ENCODE measurements around the gene SLC25A1. TPM values are rescaled to one million over a fixed set of nuclear protein-coding genes. Genes with fewer than 3 reads are reported as not detected.

SLC25A1 gene
- total and polyA plus RNA-seq, 2 donors from 2014 or later: 62.6 to 128 TPM

DNA sequence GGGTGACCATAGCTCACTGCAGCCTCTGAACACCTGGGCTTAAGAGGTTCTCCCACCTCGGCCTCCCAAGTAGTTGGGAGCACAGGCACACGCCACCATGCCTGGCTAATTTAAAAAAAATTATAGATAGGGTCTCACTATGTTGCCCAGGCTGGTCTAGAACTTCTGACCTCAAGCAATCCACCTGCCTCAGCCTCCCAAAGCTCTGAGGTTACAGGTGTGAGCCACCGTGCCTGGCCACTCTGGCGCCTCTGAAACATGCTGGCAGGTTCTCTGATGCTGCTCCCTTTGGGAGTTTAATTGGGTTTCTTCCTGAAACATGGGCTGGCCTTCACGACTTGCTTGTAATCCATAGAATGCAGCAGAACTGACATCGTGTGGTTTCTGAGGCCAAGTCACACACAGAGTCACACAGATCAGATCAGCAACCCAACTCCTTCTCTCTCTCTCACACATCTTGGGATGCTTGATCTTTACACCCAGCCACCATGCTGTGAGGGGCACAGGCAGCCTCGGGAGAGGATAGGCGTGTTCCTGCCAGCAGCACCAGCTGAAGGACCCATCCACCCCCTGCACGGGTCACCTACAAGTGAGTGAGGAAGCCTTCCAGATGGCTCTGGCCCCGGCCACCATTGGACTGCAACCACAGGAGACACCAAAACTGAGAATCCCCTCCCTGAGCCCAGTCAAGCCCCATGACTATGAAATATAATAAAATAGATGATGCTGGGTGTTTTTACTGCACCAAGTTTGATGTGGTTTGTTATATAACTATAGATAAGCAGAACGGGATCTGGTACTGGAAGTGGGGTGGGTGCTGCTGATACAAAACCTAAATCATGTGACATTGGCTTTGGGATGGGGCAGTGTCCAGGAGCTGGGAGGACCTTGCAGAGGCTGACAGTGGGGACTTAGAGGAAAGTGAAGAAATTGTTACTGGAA lies 25.3 kb downstream of the SLC25A1 start:
- H3K4me1 ChIP-seq (ENCODE audit: control insufficient read depth in 2 of 3, insufficient read depth in 2 of 3, low read depth in 1 of 3, low read length in 3 of 3): no peaks in the 10 kb centered on the region
- no peak overlapping the region for H3K27ac ChIP-seq (ENCODE audit: low read depth in 2 of 2, low read length in 2 of 2)
- no peaks in the 10 kb centered on the region for H3K36me3 ChIP-seq (ENCODE audit: control insufficient read depth in 2 of 3, insufficient read depth in 3 of 3, low read length in 3 of 3)
- DNase-seq (no peak), FAIRE-seq (no peak)
- H3K9me3 ChIP-seq (ENCODE audit: control insufficient read depth in 2 of 3, insufficient read depth in 1 of 3, low read length in 3 of 3): no peaks in the 10 kb centered on the region
- no peak overlapping the region for H3K9ac ChIP-seq (ENCODE audit: low read length in 3 of 3)
- H3K4me3 ChIP-seq (ENCODE audit: low read length in 3 of 3): no peak overlapping the region
- H3K27me3 ChIP-seq (ENCODE audit: control insufficient read depth, insufficient read depth, low read length): peaks cover 21% of the 10 kb centered on the region
- TF ChIP-seq, protein P1, sequence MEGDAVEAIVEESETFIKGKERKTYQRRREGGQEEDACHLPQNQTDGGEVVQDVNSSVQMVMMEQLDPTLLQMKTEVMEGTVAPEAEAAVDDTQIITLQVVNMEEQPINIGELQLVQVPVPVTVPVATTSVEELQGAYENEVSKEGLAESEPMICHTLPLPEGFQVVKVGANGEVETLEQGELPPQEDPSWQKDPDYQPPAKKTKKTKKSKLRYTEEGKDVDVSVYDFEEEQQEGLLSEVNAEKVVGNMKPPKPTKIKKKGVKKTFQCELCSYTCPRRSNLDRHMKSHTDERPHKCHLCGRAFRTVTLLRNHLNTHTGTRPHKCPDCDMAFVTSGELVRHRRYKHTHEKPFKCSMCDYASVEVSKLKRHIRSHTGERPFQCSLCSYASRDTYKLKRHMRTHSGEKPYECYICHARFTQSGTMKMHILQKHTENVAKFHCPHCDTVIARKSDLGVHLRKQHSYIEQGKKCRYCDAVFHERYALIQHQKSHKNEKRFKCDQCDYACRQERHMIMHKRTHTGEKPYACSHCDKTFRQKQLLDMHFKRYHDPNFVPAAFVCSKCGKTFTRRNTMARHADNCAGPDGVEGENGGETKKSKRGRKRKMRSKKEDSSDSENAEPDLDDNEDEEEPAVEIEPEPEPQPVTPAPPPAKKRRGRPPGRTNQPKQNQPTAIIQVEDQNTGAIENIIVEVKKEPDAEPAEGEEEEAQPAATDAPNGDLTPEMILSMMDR (IDR thresholded peaks at IDR 0.05; ENCODE audit: borderline replicate concordance, extremely low read depth, insufficient read depth): no peak
- intact Hi-C loops (cut with DNase I): no loop called here

DNA sequence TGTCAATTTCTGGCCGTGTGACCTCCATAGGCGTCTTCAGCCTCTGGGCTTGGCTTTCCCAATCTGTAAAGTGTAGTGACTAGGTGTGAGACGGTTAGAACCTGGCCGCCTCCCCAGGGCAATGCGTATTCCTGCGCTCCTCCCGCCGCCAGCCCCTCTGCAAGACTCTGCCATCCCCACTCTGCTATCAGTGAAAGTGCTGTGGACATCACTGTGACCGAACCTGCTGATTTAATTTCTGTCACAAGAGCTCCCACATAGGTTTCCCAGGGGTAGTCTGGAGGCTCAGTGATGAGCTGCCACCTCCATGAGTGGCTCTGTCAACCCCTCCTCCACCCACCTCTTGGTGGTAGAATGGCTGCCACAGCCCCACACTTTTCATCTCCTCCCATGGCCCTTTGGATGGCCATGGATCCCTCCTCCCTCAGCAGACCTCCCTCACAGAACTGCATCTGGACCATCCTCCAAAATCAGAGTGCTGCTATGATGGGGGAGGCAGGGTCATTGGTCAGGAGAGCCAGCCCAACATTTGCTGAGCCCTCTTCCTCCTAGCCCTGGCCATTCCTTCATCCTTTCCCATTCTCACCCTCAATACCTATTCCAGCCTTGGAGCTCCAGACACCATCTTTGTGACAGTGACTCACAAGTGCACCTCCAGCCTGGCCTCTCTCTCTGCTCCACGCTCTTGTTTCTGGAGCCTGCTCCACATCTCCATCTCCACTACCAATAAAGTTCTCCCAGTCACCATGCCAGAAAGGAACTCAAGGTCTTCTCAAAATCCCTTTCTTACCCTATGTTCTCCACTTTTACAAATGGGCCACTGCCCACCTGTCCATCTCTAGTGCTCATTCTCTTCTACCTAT lies 27.0 kb downstream of the SLC25A1 start:
- no peak overlapping the region for H3K9ac ChIP-seq (ENCODE audit: low read length in 3 of 3)
- intact Hi-C loops (cut with DNase I): no loop called here
- DNase-seq (no peak), FAIRE-seq (no peak)
- no peak overlapping the region for H3K27ac ChIP-seq (ENCODE audit: low read depth in 2 of 2, low read length in 2 of 2)
- TF ChIP-seq, protein P1 (IDR thresholded peaks at IDR 0.05; ENCODE audit: borderline replicate concordance, extremely low read depth, insufficient read depth): no peak
- no peaks in the 10 kb centered on the region for H3K9me3 ChIP-seq (ENCODE audit: control insufficient read depth in 2 of 3, insufficient read depth in 1 of 3, low read length in 3 of 3)
- H3K4me1 ChIP-seq (ENCODE audit: control insufficient read depth in 2 of 3, insufficient read depth in 2 of 3, low read depth in 1 of 3, low read length in 3 of 3): no peaks in the 10 kb centered on the region
- H3K36me3 ChIP-seq (ENCODE audit: control insufficient read depth in 2 of 3, insufficient read depth in 3 of 3, low read length in 3 of 3): no peaks in the 10 kb centered on the region
- no peak overlapping the region for H3K4me3 ChIP-seq (ENCODE audit: low read length in 3 of 3)
- peaks cover 26% of the 10 kb centered on the region for H3K27me3 ChIP-seq (ENCODE audit: control insufficient read depth, insufficient read depth, low read length)

DNA sequence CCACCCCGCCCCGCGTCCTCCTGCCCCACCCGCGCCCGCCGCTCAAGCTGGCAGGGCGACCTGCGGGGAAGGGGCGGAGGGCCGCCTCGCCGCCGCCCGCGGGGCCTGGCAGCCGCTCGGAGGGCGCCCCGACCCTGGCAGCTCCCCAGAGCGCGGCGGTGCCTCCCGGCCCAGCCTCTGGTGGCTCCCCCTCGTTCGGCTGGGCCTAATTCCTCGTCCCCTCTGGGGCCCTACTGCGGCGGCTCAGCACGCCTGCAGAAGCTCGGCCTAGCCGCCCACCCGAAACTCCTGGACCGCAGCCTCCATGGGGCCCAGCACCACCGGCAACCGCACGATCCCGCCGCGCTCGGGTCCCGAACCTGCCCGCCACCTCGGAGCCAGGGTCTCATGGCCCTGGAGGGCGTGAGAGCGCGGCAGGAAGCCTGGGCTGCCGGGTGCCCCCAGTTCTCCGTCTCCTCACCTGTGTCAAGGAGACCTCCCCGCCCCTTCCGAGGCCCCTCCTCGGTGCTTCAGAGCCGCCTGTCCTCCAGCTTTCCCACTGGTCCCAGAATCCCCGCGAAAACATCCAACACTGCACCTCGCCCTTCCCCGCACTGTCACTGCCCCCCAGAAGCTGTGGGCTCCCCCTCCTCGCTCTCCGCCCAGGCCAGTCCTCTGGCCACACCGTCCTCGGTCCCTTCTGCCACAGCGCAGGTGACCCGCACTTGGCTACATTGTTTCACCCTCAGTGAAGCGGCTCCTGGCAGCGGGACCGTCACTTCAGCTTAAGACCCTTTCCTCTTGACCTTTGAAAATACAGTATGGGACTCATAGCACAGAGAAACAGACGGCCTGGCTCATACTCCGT lies 27.8 kb downstream of the SLC25A1 start:
- no peaks in the 10 kb centered on the region for H3K9me3 ChIP-seq (ENCODE audit: control insufficient read depth in 2 of 3, insufficient read depth in 1 of 3, low read length in 3 of 3)
- no peak overlapping the region for H3K27ac ChIP-seq (ENCODE audit: low read depth in 2 of 2, low read length in 2 of 2)
- H3K36me3 ChIP-seq (ENCODE audit: control insufficient read depth in 2 of 3, insufficient read depth in 3 of 3, low read length in 3 of 3): no peaks in the 10 kb centered on the region
- H3K4me3 ChIP-seq (ENCODE audit: low read length in 3 of 3): no peak overlapping the region
- TF ChIP-seq, protein P1 (IDR thresholded peaks at IDR 0.05; ENCODE audit: borderline replicate concordance, extremely low read depth, insufficient read depth): no peak
- FAIRE-seq (no peak), DNase-seq (no peak)
- intact Hi-C loops (cut with DNase I): no loop called here
- H3K9ac ChIP-seq (ENCODE audit: low read length in 3 of 3): no peak overlapping the region
- H3K27me3 ChIP-seq (ENCODE audit: control insufficient read depth, insufficient read depth, low read length): peaks cover 26% of the 10 kb centered on the region
- no peaks in the 10 kb centered on the region for H3K4me1 ChIP-seq (ENCODE audit: control insufficient read depth in 2 of 3, insufficient read depth in 2 of 3, low read depth in 1 of 3, low read length in 3 of 3)
